ENCODE data around the gene CAMK4. TPM values are rescaled to one million over a fixed set of nuclear protein-coding genes. Genes with fewer than 3 reads are reported as not detected.

Gene CAMK4
- polyA plus RNA-seq, 1 donor from 2014 or later = 16.6 TPM

DNA sequence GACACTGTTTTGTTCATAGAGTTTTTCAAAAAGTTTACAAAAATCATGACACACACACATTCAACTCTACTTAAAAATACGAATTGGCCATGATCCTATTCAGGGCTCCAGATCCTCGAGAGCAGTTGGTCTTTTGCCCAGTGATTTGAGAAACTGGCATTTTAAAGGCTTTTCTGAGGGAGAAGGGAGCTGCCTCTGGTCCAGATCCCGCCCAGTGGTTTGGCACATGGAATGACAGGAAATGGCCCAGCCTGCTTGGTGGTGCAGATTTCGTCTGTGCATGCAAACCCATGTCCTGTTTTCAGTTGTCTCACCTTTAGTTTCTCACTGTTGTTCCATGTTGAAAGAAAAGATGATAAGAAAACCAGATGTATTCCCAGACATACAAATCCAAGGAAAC is 3.6 kb downstream of the CAMK4 start:
- no peaks in the 10 kb centered on the region for H3F3A ChIP-seq (ENCODE audit: insufficient read depth, low read length, poor library complexity, severe bottlenecking)
- no peak overlapping the region for H2AFZ ChIP-seq (ENCODE audit: low read depth, low read length)
- H3K4me3 ChIP-seq (ENCODE audit: low read length) = no peak overlapping the region
- no peaks in the 10 kb centered on the region for H4K20me1 ChIP-seq (ENCODE audit: insufficient read depth)
- H3K9me3 ChIP-seq (ENCODE audit: low read length) = no peaks in the 10 kb centered on the region
- H3K27me3 ChIP-seq (ENCODE audit: insufficient read depth, low read depth, low read length) = no peaks in the 10 kb centered on the region
- H3K4me2 ChIP-seq (ENCODE audit: low read length) = no peak overlapping the region
- no peaks in the 10 kb centered on the region for H3K9me2 ChIP-seq (ENCODE audit: insufficient read depth, low read length)
- H3K9ac ChIP-seq (ENCODE audit: low read length) = no peak overlapping the region
- no peaks in the 10 kb centered on the region for H3K36me3 ChIP-seq (ENCODE audit: insufficient read depth, low read length)
- no peak for TF ChIP-seq TAF1 (IDR thresholded peaks at IDR 0.05; ENCODE audit: low read depth)
- H3K79me2 ChIP-seq (replicated peaks; ENCODE audit: insufficient read depth, low read length) = peaks cover 37% of the 10 kb centered on the region
- no peak overlapping the region for H3K27ac ChIP-seq (ENCODE audit: low read length)

DNA sequence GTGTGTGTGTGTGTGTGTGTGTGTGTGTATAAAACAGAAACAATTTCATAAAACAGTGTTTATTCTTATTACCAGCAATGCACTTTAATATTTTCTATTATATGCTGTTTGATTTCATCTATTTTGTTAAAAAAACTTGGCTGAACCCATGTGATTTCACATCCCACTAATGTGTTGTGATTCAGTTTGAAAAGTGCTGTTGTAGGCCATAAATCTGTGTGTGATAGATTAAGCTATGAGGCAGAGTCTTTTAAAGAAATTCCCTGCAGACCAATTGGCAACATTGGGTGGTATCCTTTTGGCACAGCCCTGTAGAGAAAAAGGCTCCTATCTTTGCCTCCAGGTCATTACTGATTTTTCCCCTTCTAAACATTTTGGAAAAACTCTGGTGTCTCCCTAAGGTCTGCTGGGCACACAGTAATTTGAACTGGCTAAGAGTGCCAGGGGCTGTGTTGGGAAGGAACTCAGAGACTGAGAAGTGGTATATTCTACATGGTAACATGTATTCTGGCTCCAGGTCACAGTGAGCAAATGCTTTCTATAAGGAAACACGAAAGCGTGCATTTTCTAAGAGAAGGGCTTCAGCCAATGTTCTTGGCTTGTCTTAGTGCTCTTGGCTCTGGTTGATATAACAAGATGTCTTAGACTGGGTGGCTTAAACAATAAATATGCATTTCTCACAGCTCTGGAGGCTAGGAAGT is 4.5 kb downstream of the CAMK4 start:
- Histone ChIP-seq H3K9me2 (ENCODE audit: insufficient read depth, low read length) (no peaks in the 10 kb centered on the region), H3K4me3 (ENCODE audit: low read length) (no peak overlapping the region), H3K27me3 (ENCODE audit: insufficient read depth, low read depth, low read length) (no peaks in the 10 kb centered on the region), H3K9me3 (ENCODE audit: low read length) (no peaks in the 10 kb centered on the region), H4K20me1 (ENCODE audit: insufficient read depth) (no peaks in the 10 kb centered on the region), H3K9ac (ENCODE audit: low read length) (no peak overlapping the region), H3K27ac (ENCODE audit: low read length) (no peak overlapping the region), H2AFZ (ENCODE audit: low read depth, low read length) (no peak overlapping the region), H3K4me2 (ENCODE audit: low read length) (no peak overlapping the region), H3K36me3 (ENCODE audit: insufficient read depth, low read length) (no peaks in the 10 kb centered on the region), H3F3A (ENCODE audit: insufficient read depth, low read length, poor library complexity, severe bottlenecking) (no peaks in the 10 kb centered on the region), H3K79me2 (replicated peaks; ENCODE audit: insufficient read depth, low read length) (peaks cover 37% of the 10 kb centered on the region)
- TF ChIP-seq, protein P1, sequence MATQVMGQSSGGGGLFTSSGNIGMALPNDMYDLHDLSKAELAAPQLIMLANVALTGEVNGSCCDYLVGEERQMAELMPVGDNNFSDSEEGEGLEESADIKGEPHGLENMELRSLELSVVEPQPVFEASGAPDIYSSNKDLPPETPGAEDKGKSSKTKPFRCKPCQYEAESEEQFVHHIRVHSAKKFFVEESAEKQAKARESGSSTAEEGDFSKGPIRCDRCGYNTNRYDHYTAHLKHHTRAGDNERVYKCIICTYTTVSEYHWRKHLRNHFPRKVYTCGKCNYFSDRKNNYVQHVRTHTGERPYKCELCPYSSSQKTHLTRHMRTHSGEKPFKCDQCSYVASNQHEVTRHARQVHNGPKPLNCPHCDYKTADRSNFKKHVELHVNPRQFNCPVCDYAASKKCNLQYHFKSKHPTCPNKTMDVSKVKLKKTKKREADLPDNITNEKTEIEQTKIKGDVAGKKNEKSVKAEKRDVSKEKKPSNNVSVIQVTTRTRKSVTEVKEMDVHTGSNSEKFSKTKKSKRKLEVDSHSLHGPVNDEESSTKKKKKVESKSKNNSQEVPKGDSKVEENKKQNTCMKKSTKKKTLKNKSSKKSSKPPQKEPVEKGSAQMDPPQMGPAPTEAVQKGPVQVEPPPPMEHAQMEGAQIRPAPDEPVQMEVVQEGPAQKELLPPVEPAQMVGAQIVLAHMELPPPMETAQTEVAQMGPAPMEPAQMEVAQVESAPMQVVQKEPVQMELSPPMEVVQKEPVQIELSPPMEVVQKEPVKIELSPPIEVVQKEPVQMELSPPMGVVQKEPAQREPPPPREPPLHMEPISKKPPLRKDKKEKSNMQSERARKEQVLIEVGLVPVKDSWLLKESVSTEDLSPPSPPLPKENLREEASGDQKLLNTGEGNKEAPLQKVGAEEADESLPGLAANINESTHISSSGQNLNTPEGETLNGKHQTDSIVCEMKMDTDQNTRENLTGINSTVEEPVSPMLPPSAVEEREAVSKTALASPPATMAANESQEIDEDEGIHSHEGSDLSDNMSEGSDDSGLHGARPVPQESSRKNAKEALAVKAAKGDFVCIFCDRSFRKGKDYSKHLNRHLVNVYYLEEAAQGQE (IDR thresholded peaks at IDR 0.05; ENCODE audit: borderline replicate concordance) = no peak
- TF ChIP-seq MXI1 (conservative IDR thresholded peaks at IDR 0.05; ENCODE audit: poor library complexity, severe bottlenecking) (no peak), EZH2 (IDR thresholded peaks at IDR 0.05; ENCODE audit: borderline replicate concordance, insufficient read depth, low read length, poor library complexity, severe bottlenecking) (no peak), TAF1 (IDR thresholded peaks at IDR 0.05; ENCODE audit: low read depth) (no peak), EP300 (conservative IDR thresholded peaks at IDR 0.05; ENCODE audit: poor library complexity, severe bottlenecking) (no peak), RAD21 (conservative IDR thresholded peaks at IDR 0.05) (no peak), SMC3 (conservative IDR thresholded peaks at IDR 0.05; ENCODE audit: poor library complexity) (no peak), POLR2AphosphoS5 (IDR thresholded peaks at IDR 0.05) (no peak)
- TF ChIP-seq, protein P2, sequence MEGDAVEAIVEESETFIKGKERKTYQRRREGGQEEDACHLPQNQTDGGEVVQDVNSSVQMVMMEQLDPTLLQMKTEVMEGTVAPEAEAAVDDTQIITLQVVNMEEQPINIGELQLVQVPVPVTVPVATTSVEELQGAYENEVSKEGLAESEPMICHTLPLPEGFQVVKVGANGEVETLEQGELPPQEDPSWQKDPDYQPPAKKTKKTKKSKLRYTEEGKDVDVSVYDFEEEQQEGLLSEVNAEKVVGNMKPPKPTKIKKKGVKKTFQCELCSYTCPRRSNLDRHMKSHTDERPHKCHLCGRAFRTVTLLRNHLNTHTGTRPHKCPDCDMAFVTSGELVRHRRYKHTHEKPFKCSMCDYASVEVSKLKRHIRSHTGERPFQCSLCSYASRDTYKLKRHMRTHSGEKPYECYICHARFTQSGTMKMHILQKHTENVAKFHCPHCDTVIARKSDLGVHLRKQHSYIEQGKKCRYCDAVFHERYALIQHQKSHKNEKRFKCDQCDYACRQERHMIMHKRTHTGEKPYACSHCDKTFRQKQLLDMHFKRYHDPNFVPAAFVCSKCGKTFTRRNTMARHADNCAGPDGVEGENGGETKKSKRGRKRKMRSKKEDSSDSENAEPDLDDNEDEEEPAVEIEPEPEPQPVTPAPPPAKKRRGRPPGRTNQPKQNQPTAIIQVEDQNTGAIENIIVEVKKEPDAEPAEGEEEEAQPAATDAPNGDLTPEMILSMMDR (IDR thresholded peaks at IDR 0.05; ENCODE audit: poor library complexity, severe bottlenecking) = no peak

Measured in neural cell (in vitro differentiated cells).